ENCODE data around the gene GALNT13. TPM values are rescaled to one million over a fixed set of nuclear protein-coding genes. Genes with fewer than 3 reads are reported as not detected.

Gene GALNT13
- total and polyA plus RNA-seq, 5 donors, result 0.91 to 4.6 (median 3.6) TPM

DNA sequence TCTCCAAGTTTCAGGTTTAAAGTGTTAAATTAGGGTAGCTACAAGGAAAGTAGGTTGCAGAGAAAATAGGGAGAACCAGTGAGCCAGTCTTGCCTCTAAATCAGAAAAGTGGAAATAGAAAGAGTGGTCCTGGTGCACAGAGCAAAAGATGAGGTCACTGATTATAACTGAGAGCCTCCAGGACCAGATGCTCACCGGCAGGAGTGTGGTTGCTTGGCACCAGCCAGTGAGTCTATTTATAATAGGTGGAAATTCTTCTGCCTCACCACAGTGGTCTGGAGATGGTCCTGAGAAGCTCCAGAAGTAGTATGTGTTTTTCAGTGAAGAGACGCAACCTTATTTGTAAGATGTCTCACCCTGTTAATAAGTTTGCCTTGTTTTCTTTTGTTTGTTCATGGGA is 452.9 kb downstream of the GALNT13 start:
- Histone ChIP-seq H3K27ac (ENCODE audit: low read length) (no peak overlapping the region), H3K4me1 (ENCODE audit: control insufficient read depth, insufficient read depth, low read length) (no peaks in the 10 kb centered on the region), H3K27me3 (ENCODE audit: control insufficient read depth, insufficient read depth) (no peaks in the 10 kb centered on the region), H3K9me3 (ENCODE audit: control insufficient read depth, low read length) (no peaks in the 10 kb centered on the region), H3K4me3 (ENCODE audit: low read length) (no peak overlapping the region)
- WGBS, result 76% methylated on average over 2 of the region's 2 CpGs
- intact Hi-C loops (cut with DNase I), result no loop called here
- no peak for ATAC-seq
- DNase-seq, result no peak

GRCh38 chr2:154329510-154329909 is 457.8 kb downstream of the GALNT13 start:
- ATAC-seq (no peak), DNase-seq (no peak)
- Histone ChIP-seq H3K9me3 (ENCODE audit: control insufficient read depth, low read length) (no peaks in the 10 kb centered on the region), H3K27me3 (ENCODE audit: control insufficient read depth, insufficient read depth) (no peaks in the 10 kb centered on the region), H3K27ac (ENCODE audit: low read length) (no peak overlapping the region), H3K4me3 (ENCODE audit: low read length) (no peak overlapping the region), H3K4me1 (ENCODE audit: control insufficient read depth, insufficient read depth, low read length) (no peaks in the 10 kb centered on the region)
- intact Hi-C loops (cut with DNase I), result no loop called here
- WGBS, result 94% methylated on average over 1 of the region's 1 CpG

DNA sequence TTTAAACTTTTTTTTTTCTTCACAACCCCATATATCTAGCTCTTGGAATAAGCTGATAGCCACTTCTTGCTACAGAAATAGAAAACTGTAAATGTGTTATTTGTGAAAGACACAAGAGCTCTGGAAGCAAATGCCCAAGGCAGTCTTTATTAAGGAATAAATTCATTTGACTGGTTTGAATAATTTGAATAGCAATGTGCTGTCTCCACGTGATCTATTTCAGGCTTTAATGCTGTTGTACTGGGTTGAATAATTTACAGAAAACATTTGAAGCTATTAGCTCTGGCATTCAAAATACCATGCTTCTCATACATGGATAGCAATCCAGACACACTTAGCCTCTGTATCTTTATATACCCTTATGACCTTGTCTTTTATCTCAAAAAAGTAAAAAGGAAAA is 460.1 kb downstream of the GALNT13 start:
- intact Hi-C loops (cut with DNase I), result no loop called here
- 41% methylated on average over 1 of the region's 1 CpG for WGBS

GRCh38 chr2:154336201-154336600 is 464.5 kb downstream of the GALNT13 start:
- Histone ChIP-seq H3K9me3 (ENCODE audit: control insufficient read depth, low read length) (no peaks in the 10 kb centered on the region), H3K4me1 (ENCODE audit: control insufficient read depth, insufficient read depth, low read length) (no peaks in the 10 kb centered on the region), H3K27me3 (ENCODE audit: control insufficient read depth, insufficient read depth) (no peaks in the 10 kb centered on the region), H3K4me3 (ENCODE audit: low read length) (no peak overlapping the region), H3K27ac (ENCODE audit: low read length) (no peak overlapping the region)
- no peak for ATAC-seq
- 70% methylated on average over 1 of the region's 1 CpG for WGBS
- no peak for DNase-seq
- intact Hi-C loops (cut with DNase I), result no loop called here

More for the DNA sequence above, 460.1 kb downstream of the GALNT13 start:
- H3K4me1 ChIP-seq (ENCODE audit: control insufficient read depth, insufficient read depth, low read length), result no peaks in the 10 kb centered on the region
- ATAC-seq (no peak), DNase-seq (no peak)
- no peaks in the 10 kb centered on the region for H3K9me3 ChIP-seq (ENCODE audit: control insufficient read depth, low read length)
- H3K27me3 ChIP-seq (ENCODE audit: control insufficient read depth, insufficient read depth), result no peaks in the 10 kb centered on the region
- no peak overlapping the region for H3K4me3 ChIP-seq (ENCODE audit: low read length)
- H3K27ac ChIP-seq (ENCODE audit: low read length), result no peak overlapping the region

- WGBS, result 57% methylated on average over 3 of the region's 3 CpGs
Measured at GRCh38 chr2:154338352-154338967, 466.7 kb downstream of the GALNT13 start.

DNA sequence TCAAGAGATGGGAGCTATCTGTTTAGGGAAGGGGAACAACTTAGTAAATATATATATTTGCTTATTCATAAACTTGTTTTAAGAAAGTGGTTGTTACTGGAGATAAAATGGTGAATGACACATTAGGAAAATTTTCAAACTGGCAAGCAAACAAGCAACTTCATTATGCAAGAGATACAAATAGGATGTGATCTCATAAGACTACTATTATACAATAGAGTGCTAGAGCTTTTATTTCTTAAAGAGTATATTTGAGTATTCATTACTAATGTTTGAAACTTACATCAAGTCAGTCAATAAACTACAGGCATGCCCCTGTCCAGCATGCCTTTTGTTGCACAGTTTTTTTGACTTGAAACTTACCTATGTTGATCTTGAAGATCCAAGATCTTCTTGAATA is 471.6 kb downstream of the GALNT13 start:
- Histone ChIP-seq H3K4me3 (ENCODE audit: low read length) (no peak overlapping the region), H3K27me3 (ENCODE audit: control insufficient read depth, insufficient read depth) (no peaks in the 10 kb centered on the region), H3K27ac (ENCODE audit: low read length) (no peak overlapping the region), H3K9me3 (ENCODE audit: control insufficient read depth, low read length) (no peaks in the 10 kb centered on the region), H3K4me1 (ENCODE audit: control insufficient read depth, insufficient read depth, low read length) (no peaks in the 10 kb centered on the region)
- intact Hi-C loops (cut with DNase I), result no loop called here
- no peak for DNase-seq
- ATAC-seq, result no peak

More at GRCh38 chr2:154338352-154338967, 466.7 kb downstream of the GALNT13 start:
- no peak for ATAC-seq
- DNase-seq, result no peak
- Histone ChIP-seq H3K27me3 (ENCODE audit: control insufficient read depth, insufficient read depth) (no peaks in the 10 kb centered on the region), H3K4me3 (ENCODE audit: low read length) (no peak overlapping the region), H3K27ac (ENCODE audit: low read length) (no peak overlapping the region), H3K4me1 (ENCODE audit: control insufficient read depth, insufficient read depth, low read length) (no peaks in the 10 kb centered on the region), H3K9me3 (ENCODE audit: control insufficient read depth, low read length) (no peaks in the 10 kb centered on the region)
- intact Hi-C loops (cut with DNase I), result no loop called here

GRCh38 chr2:154350911-154351310 is 479.2 kb downstream of the GALNT13 start:
- no peak for ATAC-seq
- no peak for DNase-seq
- Histone ChIP-seq H3K4me1 (ENCODE audit: control insufficient read depth, insufficient read depth, low read length) (no peaks in the 10 kb centered on the region), H3K9me3 (ENCODE audit: control insufficient read depth, low read length) (no peaks in the 10 kb centered on the region), H3K27ac (ENCODE audit: low read length) (no peak overlapping the region), H3K27me3 (ENCODE audit: control insufficient read depth, insufficient read depth) (no peaks in the 10 kb centered on the region), H3K4me3 (ENCODE audit: low read length) (no peak overlapping the region)
- 70% methylated on average over 3 of the region's 3 CpGs for whole genome bisulfite sequencing
- intact Hi-C loops (cut with DNase I), result no loop called here

GRCh38 chr2:154361276-154361675 is 489.6 kb downstream of the GALNT13 start:
- intact Hi-C loops (cut with DNase I), result no loop called here
- 68% methylated on average over 2 of the region's 2 CpGs for WGBS
- Histone ChIP-seq H3K27me3 (ENCODE audit: control insufficient read depth, insufficient read depth) (no peaks in the 10 kb centered on the region), H3K27ac (ENCODE audit: low read length) (no peak overlapping the region), H3K4me1 (ENCODE audit: control insufficient read depth, insufficient read depth, low read length) (no peaks in the 10 kb centered on the region), H3K9me3 (ENCODE audit: control insufficient read depth, low read length) (no peaks in the 10 kb centered on the region), H3K4me3 (ENCODE audit: low read length) (no peak overlapping the region)
- DNase-seq (no peak), ATAC-seq (no peak)

- no peaks in the 10 kb centered on the region for H3K27me3 ChIP-seq (ENCODE audit: control insufficient read depth, insufficient read depth)
- no peaks in the 10 kb centered on the region for H3K9me3 ChIP-seq (ENCODE audit: control insufficient read depth, low read length)
- intact Hi-C loops (cut with DNase I), result no loop called here
- DNase-seq (peak in 1 of 3 donors; percentile 22), ATAC-seq (no peak)
- H3K4me1 ChIP-seq (ENCODE audit: control insufficient read depth, insufficient read depth, low read length), result no peaks in the 10 kb centered on the region
- WGBS, result 91% methylated on average over 2 of the region's 2 CpGs
- H3K4me3 ChIP-seq (ENCODE audit: low read length), result no peak overlapping the region
- H3K27ac ChIP-seq (ENCODE audit: low read length), result no peak overlapping the region
Measured at GRCh38 chr2:154368153-154368552, 496.4 kb downstream of the GALNT13 start.

DNA sequence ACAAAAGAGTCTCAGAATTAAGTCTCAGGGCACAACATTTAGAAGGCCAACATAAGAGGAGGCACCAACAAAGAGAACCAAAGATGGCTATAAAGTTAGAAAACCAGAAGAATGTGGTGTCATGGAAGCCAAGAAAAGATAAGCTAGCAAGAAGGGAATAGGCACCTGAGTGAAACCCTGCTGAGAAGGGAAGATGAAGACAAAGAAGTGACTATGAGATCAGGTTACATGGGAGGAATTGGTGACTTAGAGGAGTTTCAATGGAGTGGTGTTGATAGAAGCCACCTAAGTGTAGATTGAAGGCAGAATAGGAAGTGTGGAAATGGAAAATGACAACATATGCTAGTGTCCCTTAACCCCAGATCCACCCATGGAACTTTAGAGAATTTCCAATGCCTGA is 499.2 kb downstream of the GALNT13 start:
- peaks cover 1% of the 10 kb centered on the region for H3K4me1 ChIP-seq (ENCODE audit: control insufficient read depth, insufficient read depth, low read length)

GRCh38 chr2:154374416-154374815 is 502.7 kb downstream of the GALNT13 start:
- no peaks in the 10 kb centered on the region for H3K27me3 ChIP-seq (ENCODE audit: control insufficient read depth, insufficient read depth)
- H3K4me3 ChIP-seq (ENCODE audit: low read length), result no peak overlapping the region
- intact Hi-C loops (cut with DNase I), result no loop called here
- 51% methylated on average over 1 of the region's 1 CpG for WGBS
- no peak overlapping the region for H3K27ac ChIP-seq (ENCODE audit: low read length)
- no peaks in the 10 kb centered on the region for H3K9me3 ChIP-seq (ENCODE audit: control insufficient read depth, low read length)
- H3K4me1 ChIP-seq (ENCODE audit: control insufficient read depth, insufficient read depth, low read length), result peaks cover 1% of the 10 kb centered on the region
- ATAC-seq (no peak), DNase-seq (no peak)

More for the DNA sequence above, 499.2 kb downstream of the GALNT13 start:
- ATAC-seq, result no peak
- DNase-seq, result no peak
- no peak overlapping the region for H3K4me3 ChIP-seq (ENCODE audit: low read length)
- H3K27ac ChIP-seq (ENCODE audit: low read length), result no peak overlapping the region
- H3K27me3 ChIP-seq (ENCODE audit: control insufficient read depth, insufficient read depth), result no peaks in the 10 kb centered on the region
- intact Hi-C loops (cut with DNase I), result no loop called here
- no peaks in the 10 kb centered on the region for H3K9me3 ChIP-seq (ENCODE audit: control insufficient read depth, low read length)

DNA sequence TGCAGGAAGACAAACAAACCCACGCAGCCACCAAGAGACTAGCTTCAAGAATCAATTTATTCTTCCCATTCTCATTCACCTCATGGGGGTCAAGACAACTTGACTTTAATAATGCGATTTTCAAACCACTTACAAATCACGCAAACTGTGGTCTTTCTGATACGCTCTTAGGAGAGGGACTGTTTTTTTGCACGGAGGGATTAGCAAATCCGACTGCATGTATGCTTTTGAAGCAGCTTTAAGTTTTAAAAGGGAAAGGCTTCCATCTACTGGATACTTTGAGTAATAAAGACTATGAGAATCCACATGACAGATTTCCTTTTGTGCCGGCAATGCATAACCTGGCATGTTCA is 503.8 kb downstream of the GALNT13 start:
- ATAC-seq (peak in 1 of 2 donors; percentile 44), DNase-seq (no peak)
- no peak overlapping the region for H3K4me3 ChIP-seq (ENCODE audit: low read length)
- intact Hi-C loops (cut with DNase I), result no loop called here
- WGBS, result 6% methylated on average over 7 of the region's 7 CpGs
- no peaks in the 10 kb centered on the region for H3K27me3 ChIP-seq (ENCODE audit: control insufficient read depth, insufficient read depth)
- H3K4me1 ChIP-seq (ENCODE audit: control insufficient read depth, insufficient read depth, low read length), result peaks cover 1% of the 10 kb centered on the region
- no peaks in the 10 kb centered on the region for H3K9me3 ChIP-seq (ENCODE audit: control insufficient read depth, low read length)
- no peak overlapping the region for H3K27ac ChIP-seq (ENCODE audit: low read length)

All from right cardiac atrium (tissue), 5 donors.